ENCODE results near the gene VWF.

VWF gene

GRCh38 chr12:5910790-5911548 is 213.5 kb downstream of the VWF start:
- Histone ChIP-seq H2AFZ (ENCODE audit: low read length) (no peak overlapping the region), H3K27me3 (replicated peaks; ENCODE audit: insufficient read depth, low read length) (no peaks in the 10 kb centered on the region), H3K4me1 (ENCODE audit: low read length) (no peaks in the 10 kb centered on the region), H3F3A (ENCODE audit: insufficient read depth, low read length) (no peaks in the 10 kb centered on the region), H3K9me2 (replicated peaks; ENCODE audit: insufficient read depth, low read length) (no peaks in the 10 kb centered on the region), H4K20me1 (ENCODE audit: insufficient read depth, low read length) (no peaks in the 10 kb centered on the region), H3K4me2 (ENCODE audit: low read depth, low read length) (no peak overlapping the region), H3K27ac (ENCODE audit: low read length) (no peak overlapping the region), H3K9ac (ENCODE audit: low read length) (no peak overlapping the region), H3K79me2 (ENCODE audit: low read length) (no peaks in the 10 kb centered on the region), H3K9me3 (replicated peaks; ENCODE audit: insufficient read depth, low read length) (no peaks in the 10 kb centered on the region), H3K4me3 (ENCODE audit: low read length) (no peak overlapping the region), H3K36me3 (replicated peaks; ENCODE audit: insufficient read depth, low read length) (no peaks in the 10 kb centered on the region)
- DNase-seq: no peak
- TF ChIP-seq EZH2phosphoT487 (IDR thresholded peaks at IDR 0.05; ENCODE audit: low read length) (no peak), EZH2 (optimal IDR thresholded peaks at IDR 0.05; ENCODE audit: low read depth, low read length) (no peak), CTCF (IDR thresholded peaks at IDR 0.05; ENCODE audit: low read length) (no peak)

- H3K9ac ChIP-seq (ENCODE audit: low read length): no peak overlapping the region
- DNase-seq: no peak
- no peaks in the 10 kb centered on the region for H3K9me3 ChIP-seq (replicated peaks; ENCODE audit: insufficient read depth, low read length)
- H2AFZ ChIP-seq (ENCODE audit: low read length): no peak overlapping the region
- no peaks in the 10 kb centered on the region for H3K9me2 ChIP-seq (replicated peaks; ENCODE audit: insufficient read depth, low read length)
- no peaks in the 10 kb centered on the region for H3K4me1 ChIP-seq (ENCODE audit: low read length)
- no peaks in the 10 kb centered on the region for H3K27me3 ChIP-seq (replicated peaks; ENCODE audit: insufficient read depth, low read length)
- no peak overlapping the region for H3K4me3 ChIP-seq (ENCODE audit: low read length)
- TF ChIP-seq EZH2 (optimal IDR thresholded peaks at IDR 0.05; ENCODE audit: low read depth, low read length): no peak
- no peak for TF ChIP-seq EZH2phosphoT487 (IDR thresholded peaks at IDR 0.05; ENCODE audit: low read length)
- TF ChIP-seq CTCF (IDR thresholded peaks at IDR 0.05; ENCODE audit: low read length): no peak
- H3K79me2 ChIP-seq (ENCODE audit: low read length): no peaks in the 10 kb centered on the region
- no peak overlapping the region for H3K4me2 ChIP-seq (ENCODE audit: low read depth, low read length)
- no peaks in the 10 kb centered on the region for H3K36me3 ChIP-seq (replicated peaks; ENCODE audit: insufficient read depth, low read length)
- no peaks in the 10 kb centered on the region for H4K20me1 ChIP-seq (ENCODE audit: insufficient read depth, low read length)
- no peaks in the 10 kb centered on the region for H3F3A ChIP-seq (ENCODE audit: insufficient read depth, low read length)
- no peak overlapping the region for H3K27ac ChIP-seq (ENCODE audit: low read length)
These were observed 214.9 kb downstream of the VWF start for GRCh38 chr12:5909560-5909959.

- Histone ChIP-seq H4K20me1 (ENCODE audit: insufficient read depth, low read length) (no peaks in the 10 kb centered on the region), H2AFZ (ENCODE audit: low read length) (no peak overlapping the region), H3K9me3 (replicated peaks; ENCODE audit: insufficient read depth, low read length) (no peaks in the 10 kb centered on the region), H3K9me2 (replicated peaks; ENCODE audit: insufficient read depth, low read length) (no peaks in the 10 kb centered on the region), H3K36me3 (replicated peaks; ENCODE audit: insufficient read depth, low read length) (no peaks in the 10 kb centered on the region), H3K4me1 (ENCODE audit: low read length) (no peaks in the 10 kb centered on the region), H3K79me2 (ENCODE audit: low read length) (no peaks in the 10 kb centered on the region), H3F3A (ENCODE audit: insufficient read depth, low read length) (no peaks in the 10 kb centered on the region), H3K4me3 (ENCODE audit: low read length) (no peak overlapping the region), H3K9ac (ENCODE audit: low read length) (no peak overlapping the region), H3K27me3 (replicated peaks; ENCODE audit: insufficient read depth, low read length) (no peaks in the 10 kb centered on the region), H3K27ac (ENCODE audit: low read length) (no peak overlapping the region), H3K4me2 (ENCODE audit: low read depth, low read length) (no peak overlapping the region)
- DNase-seq: no peak
- TF ChIP-seq EZH2 (optimal IDR thresholded peaks at IDR 0.05; ENCODE audit: low read depth, low read length) (no peak), CTCF (IDR thresholded peaks at IDR 0.05; ENCODE audit: low read length) (no peak), EZH2phosphoT487 (IDR thresholded peaks at IDR 0.05; ENCODE audit: low read length) (no peak)
These were observed 216.2 kb downstream of the VWF start for GRCh38 chr12:5908251-5908650.

Measured in MM.1S (cell line).